ENCODE data around the gene MORC4. TPM values are rescaled to one million over a fixed set of nuclear protein-coding genes. Genes with fewer than 3 reads are reported as not detected.

Gene MORC4
- total RNA-seq, result 33.9 and 40.9 TPM in 2 replicates

GRCh38 chrX:107000013-107000515 lies at the start of gene MORC4:
Gene MORC4 (minus strand): TSS chrX:107000212. CDS start chrX:106999969, 243 bp downstream.

GRCh38 chrX:106919932-106920452 lies 80.0 kb downstream of the MORC4 start, which contains the start of gene CLDN2:
Gene CLDN2 (plus strand): TSS chrX:106920402. CDS start chrX:106928229, 7,827 bp downstream.

GRCh38 chrX:106903291-106903824 lies 96.7 kb downstream of the MORC4 start, which contains the start of gene RIPPLY1:
Gene RIPPLY1 (minus strand): TSS chrX:106903341. CDS start chrX:106903287, 54 bp downstream.

Other genes starting within 250 kb of the MORC4 start
- gene TBC1D8B, start 197.5 kb downstream of the MORC4 start, total RNA-seq, result 17.5 and 23.7 TPM in 2 replicates
- not detected in 2 replicates for gene RIPPLY1, start 96.9 kb downstream of the MORC4 start, total RNA-seq
- not detected in 2 replicates for gene CLDN2, start 79.8 kb downstream of the MORC4 start, total RNA-seq
- gene RBM41, start 118.6 kb upstream of the MORC4 start, total RNA-seq, result 13.2 and 16.0 TPM in 2 replicates
- 0.17 and 0.29 TPM in 2 replicates for gene NUP62CL, start 206.2 kb upstream of the MORC4 start, total RNA-seq
- gene DNAAF6, start 206.4 kb upstream of the MORC4 start, total RNA-seq, result not detected in 2 replicates

Data from smooth muscle cell of trachea (primary cell).